Measurements from ENCODE around the gene MIP. TPM values are rescaled to one million over a fixed set of nuclear protein-coding genes. Genes with fewer than 3 reads are reported as not detected.

The MIP gene
- total and polyA plus RNA-seq, 2 of the 13 experiments (the other 11 are each of a cell fraction or from before 2014, with no cell fraction given): not detected

DNA sequence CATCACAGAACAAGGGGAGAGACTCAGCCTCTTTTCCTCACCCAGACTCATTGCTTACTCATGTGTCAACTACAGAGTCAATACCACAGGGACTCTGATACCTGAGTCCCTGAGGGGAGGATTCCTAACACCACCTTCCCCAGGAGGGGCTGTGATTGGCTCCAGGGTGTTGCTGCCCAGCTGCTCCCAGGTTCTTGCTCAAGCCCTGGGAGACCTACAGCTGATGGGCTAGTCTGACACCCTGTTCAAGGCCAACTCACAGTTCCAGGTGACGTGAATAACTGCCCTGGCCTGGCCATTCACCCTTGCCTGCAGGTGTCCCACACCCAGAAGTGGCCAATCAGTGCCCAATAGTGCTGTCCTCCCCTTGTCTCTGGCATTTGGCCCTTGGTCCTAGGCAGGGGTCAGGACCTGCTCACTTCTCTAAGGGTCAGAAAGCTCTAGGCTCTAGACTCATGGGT, 22.5 kb upstream of the MIP start (continued):
- TF ChIP-seq, protein P1, sequence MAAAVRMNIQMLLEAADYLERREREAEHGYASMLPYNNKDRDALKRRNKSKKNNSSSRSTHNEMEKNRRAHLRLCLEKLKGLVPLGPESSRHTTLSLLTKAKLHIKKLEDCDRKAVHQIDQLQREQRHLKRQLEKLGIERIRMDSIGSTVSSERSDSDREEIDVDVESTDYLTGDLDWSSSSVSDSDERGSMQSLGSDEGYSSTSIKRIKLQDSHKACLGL (CRISPR knock-in tag; IDR thresholded peaks at IDR 0.05): no peak
- TF ChIP-seq PRPF4 (IDR thresholded peaks at IDR 0.05; ENCODE audit: low read depth, low read length, poor library complexity, severe bottlenecking) (no peak), MTA3 (CRISPR knock-in tag; IDR thresholded peaks at IDR 0.05) (no peak), ZNF589 (CRISPR knock-in tag; conservative IDR thresholded peaks at IDR 0.05) (no peak), CEBPG (CRISPR knock-in tag; IDR thresholded peaks at IDR 0.05) (peak; percentile 72), ZNF441 (CRISPR knock-in tag; IDR thresholded peaks at IDR 0.05; ENCODE audit: borderline replicate concordance) (no peak), KDM5A (IDR thresholded peaks at IDR 0.05; ENCODE audit: borderline replicate concordance, low read length) (no peak), STAG1 (CRISPR knock-in tag; IDR thresholded peaks at IDR 0.05) (no peak)
- TF ChIP-seq, protein P2, sequence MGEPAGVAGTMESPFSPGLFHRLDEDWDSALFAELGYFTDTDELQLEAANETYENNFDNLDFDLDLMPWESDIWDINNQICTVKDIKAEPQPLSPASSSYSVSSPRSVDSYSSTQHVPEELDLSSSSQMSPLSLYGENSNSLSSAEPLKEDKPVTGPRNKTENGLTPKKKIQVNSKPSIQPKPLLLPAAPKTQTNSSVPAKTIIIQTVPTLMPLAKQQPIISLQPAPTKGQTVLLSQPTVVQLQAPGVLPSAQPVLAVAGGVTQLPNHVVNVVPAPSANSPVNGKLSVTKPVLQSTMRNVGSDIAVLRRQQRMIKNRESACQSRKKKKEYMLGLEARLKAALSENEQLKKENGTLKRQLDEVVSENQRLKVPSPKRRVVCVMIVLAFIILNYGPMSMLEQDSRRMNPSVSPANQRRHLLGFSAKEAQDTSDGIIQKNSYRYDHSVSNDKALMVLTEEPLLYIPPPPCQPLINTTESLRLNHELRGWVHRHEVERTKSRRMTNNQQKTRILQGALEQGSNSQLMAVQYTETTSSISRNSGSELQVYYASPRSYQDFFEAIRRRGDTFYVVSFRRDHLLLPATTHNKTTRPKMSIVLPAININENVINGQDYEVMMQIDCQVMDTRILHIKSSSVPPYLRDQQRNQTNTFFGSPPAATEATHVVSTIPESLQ (CRISPR knock-in tag; conservative IDR thresholded peaks at IDR 0.05): no peak
- TF ChIP-seq, protein P3, sequence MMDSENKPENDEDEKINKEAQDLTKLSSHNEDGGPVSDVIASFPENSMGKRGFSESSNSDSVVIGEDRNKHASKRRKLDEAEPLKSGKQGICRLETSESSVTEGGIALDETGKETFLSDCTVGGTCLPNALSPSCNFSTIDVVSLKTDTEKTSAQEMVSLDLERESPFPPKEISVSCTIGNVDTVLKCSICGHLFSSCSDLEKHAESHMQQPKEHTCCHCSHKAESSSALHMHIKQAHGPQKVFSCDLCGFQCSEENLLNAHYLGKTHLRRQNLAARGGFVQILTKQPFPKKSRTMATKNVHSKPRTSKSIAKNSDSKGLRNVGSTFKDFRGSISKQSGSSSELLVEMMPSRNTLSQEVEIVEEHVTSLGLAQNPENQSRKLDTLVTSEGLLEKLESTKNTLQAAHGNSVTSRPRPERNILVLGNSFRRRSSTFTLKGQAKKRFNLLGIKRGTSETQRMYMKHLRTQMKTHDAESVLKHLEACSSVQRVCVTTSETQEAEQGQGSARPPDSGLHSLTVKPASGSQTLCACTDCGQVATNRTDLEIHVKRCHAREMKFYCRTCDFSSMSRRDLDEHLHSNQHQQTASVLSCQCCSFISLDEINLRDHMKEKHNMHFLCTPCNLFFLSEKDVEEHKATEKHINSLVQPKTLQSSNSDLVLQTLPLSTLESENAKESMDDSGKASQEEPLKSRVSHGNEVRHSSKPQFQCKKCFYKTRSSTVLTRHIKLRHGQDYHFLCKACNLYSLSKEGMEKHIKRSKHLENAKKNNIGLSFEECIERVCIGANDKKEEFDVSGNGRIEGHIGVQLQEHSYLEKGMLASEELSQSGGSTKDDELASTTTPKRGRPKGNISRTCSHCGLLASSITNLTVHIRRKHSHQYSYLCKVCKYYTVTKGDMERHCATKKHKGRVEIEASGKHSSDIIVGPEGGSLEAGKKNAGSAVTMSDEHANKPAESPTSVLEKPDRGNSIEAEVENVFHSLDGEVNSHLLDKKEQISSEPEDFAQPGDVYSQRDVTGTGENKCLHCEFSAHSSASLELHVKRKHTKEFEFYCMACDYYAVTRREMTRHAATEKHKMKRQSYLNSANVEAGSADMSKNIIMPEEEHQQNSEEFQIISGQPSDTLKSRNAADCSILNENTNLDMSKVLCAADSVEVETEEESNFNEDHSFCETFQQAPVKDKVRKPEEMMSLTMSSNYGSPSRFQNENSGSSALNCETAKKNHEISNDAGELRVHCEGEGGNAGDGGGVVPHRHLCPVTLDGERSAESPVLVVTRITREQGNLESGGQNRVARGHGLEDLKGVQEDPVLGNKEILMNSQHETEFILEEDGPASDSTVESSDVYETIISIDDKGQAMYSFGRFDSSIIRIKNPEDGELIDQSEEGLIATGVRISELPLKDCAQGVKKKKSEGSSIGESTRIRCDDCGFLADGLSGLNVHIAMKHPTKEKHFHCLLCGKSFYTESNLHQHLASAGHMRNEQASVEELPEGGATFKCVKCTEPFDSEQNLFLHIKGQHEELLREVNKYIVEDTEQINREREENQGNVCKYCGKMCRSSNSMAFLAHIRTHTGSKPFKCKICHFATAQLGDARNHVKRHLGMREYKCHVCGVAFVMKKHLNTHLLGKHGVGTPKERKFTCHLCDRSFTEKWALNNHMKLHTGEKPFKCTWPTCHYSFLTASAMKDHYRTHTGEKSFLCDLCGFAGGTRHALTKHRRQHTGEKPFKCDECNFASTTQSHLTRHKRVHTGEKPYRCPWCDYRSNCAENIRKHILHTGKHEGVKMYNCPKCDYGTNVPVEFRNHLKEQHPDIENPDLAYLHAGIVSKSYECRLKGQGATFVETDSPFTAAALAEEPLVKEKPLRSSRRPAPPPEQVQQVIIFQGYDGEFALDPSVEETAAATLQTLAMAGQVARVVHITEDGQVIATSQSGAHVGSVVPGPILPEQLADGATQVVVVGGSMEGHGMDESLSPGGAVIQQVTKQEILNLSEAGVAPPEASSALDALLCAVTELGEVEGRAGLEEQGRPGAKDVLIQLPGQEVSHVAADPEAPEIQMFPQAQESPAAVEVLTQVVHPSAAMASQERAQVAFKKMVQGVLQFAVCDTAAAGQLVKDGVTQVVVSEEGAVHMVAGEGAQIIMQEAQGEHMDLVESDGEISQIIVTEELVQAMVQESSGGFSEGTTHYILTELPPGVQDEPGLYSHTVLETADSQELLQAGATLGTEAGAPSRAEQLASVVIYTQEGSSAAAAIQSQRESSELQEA (CRISPR knock-in tag; IDR thresholded peaks at IDR 0.05; ENCODE audit: not compliant biosample characterization): no peak
- TF ChIP-seq, protein P4, sequence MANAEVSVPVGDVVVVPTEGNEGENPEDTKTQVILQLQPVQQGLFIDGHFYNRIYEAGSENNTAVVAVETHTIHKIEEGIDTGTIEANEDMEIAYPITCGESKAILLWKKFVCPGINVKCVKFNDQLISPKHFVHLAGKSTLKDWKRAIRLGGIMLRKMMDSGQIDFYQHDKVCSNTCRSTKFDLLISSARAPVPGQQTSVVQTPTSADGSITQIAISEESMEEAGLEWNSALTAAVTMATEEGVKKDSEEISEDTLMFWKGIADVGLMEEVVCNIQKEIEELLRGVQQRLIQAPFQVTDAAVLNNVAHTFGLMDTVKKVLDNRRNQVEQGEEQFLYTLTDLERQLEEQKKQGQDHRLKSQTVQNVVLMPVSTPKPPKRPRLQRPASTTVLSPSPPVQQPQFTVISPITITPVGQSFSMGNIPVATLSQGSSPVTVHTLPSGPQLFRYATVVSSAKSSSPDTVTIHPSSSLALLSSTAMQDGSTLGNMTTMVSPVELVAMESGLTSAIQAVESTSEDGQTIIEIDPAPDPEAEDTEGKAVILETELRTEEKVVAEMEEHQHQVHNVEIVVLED (CRISPR knock-in tag; IDR thresholded peaks at IDR 0.05; ENCODE audit: borderline replicate concordance): no peak
- TF ChIP-seq, protein P5, sequence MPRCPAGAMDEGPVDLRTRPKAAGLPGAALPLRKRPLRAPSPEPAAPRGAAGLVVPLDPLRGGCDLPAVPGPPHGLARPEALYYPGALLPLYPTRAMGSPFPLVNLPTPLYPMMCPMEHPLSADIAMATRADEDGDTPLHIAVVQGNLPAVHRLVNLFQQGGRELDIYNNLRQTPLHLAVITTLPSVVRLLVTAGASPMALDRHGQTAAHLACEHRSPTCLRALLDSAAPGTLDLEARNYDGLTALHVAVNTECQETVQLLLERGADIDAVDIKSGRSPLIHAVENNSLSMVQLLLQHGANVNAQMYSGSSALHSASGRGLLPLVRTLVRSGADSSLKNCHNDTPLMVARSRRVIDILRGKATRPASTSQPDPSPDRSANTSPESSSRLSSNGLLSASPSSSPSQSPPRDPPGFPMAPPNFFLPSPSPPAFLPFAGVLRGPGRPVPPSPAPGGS (CRISPR knock-in tag; IDR thresholded peaks at IDR 0.05): no peak
- TF ChIP-seq, protein P6, sequence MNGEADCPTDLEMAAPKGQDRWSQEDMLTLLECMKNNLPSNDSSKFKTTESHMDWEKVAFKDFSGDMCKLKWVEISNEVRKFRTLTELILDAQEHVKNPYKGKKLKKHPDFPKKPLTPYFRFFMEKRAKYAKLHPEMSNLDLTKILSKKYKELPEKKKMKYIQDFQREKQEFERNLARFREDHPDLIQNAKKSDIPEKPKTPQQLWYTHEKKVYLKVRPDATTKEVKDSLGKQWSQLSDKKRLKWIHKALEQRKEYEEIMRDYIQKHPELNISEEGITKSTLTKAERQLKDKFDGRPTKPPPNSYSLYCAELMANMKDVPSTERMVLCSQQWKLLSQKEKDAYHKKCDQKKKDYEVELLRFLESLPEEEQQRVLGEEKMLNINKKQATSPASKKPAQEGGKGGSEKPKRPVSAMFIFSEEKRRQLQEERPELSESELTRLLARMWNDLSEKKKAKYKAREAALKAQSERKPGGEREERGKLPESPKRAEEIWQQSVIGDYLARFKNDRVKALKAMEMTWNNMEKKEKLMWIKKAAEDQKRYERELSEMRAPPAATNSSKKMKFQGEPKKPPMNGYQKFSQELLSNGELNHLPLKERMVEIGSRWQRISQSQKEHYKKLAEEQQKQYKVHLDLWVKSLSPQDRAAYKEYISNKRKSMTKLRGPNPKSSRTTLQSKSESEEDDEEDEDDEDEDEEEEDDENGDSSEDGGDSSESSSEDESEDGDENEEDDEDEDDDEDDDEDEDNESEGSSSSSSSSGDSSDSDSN (CRISPR knock-in tag; IDR thresholded peaks at IDR 0.05): no peak

All from HepG2 (cell line).